ENCODE results near the gene HOXB2. TPM values are rescaled to one million over a fixed set of nuclear protein-coding genes. Genes with fewer than 3 reads are reported as not detected.

The HOXB2 gene
- total RNA-seq, 1 experiment from 2014 or later, result 0.31 TPM

DNA sequence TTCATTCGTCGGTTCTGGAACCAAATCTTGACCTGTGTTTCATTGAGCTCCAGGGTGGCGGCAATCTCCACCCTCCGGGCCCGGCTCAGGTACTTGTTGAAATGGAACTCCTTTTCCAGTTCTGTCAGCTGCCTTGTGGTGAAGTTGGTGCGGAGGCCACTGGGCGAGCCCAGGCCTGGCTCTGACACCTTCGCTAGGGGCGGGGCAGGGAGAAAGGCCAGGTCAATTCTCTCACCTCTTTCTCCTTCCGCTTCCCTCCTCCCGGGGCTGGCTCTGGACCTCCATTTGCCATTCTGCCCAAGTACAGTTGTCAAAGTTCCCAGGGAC, 15.3 kb downstream of the HOXB2 start:
- DNase-seq, result no peak
- Histone ChIP-seq H3K9me2 (ENCODE audit: insufficient read depth) (no peaks in the 10 kb centered on the region), H3K27me3 (ENCODE audit: insufficient read depth, low read depth) (no peaks in the 10 kb centered on the region), H4K20me1 (ENCODE audit: insufficient read depth) (no peaks in the 10 kb centered on the region), H3F3A (ENCODE audit: insufficient read depth, low read depth) (peaks cover 4% of the 10 kb centered on the region; the same call in 1 of the 2 replicates), H3K4me2 (no peak overlapping the region), H3K79me2 (ENCODE audit: low read depth) (no peaks in the 10 kb centered on the region), H3K36me3 (ENCODE audit: low read depth) (no peaks in the 10 kb centered on the region), H3K27ac (no peak overlapping the region), H3K9me3 (ENCODE audit: insufficient read depth, low read depth) (no peaks in the 10 kb centered on the region), H3K4me3 (no peak overlapping the region), H2AFZ (no peak overlapping the region), H3K4me1 (replicated peaks; ENCODE audit: insufficient read depth) (no peaks in the 10 kb centered on the region)
- BruUV-seq (replicated peaks), result no TSS peak
- POLR2A ChIA-PET (ENCODE audit: unreplicated experiment), result no interaction called here
- TF ChIP-seq EZH2 (IDR thresholded peaks at IDR 0.05; ENCODE audit: low read depth), result no peak
- TF ChIP-seq, protein P1, sequence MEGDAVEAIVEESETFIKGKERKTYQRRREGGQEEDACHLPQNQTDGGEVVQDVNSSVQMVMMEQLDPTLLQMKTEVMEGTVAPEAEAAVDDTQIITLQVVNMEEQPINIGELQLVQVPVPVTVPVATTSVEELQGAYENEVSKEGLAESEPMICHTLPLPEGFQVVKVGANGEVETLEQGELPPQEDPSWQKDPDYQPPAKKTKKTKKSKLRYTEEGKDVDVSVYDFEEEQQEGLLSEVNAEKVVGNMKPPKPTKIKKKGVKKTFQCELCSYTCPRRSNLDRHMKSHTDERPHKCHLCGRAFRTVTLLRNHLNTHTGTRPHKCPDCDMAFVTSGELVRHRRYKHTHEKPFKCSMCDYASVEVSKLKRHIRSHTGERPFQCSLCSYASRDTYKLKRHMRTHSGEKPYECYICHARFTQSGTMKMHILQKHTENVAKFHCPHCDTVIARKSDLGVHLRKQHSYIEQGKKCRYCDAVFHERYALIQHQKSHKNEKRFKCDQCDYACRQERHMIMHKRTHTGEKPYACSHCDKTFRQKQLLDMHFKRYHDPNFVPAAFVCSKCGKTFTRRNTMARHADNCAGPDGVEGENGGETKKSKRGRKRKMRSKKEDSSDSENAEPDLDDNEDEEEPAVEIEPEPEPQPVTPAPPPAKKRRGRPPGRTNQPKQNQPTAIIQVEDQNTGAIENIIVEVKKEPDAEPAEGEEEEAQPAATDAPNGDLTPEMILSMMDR (conservative IDR thresholded peaks at IDR 0.05), result no peak
- CTCF ChIA-PET, result no interaction called here
- intact Hi-C loops (cut with micrococcal nuclease; ENCODE audit: unreplicated experiment), result no loop called here

DNA sequence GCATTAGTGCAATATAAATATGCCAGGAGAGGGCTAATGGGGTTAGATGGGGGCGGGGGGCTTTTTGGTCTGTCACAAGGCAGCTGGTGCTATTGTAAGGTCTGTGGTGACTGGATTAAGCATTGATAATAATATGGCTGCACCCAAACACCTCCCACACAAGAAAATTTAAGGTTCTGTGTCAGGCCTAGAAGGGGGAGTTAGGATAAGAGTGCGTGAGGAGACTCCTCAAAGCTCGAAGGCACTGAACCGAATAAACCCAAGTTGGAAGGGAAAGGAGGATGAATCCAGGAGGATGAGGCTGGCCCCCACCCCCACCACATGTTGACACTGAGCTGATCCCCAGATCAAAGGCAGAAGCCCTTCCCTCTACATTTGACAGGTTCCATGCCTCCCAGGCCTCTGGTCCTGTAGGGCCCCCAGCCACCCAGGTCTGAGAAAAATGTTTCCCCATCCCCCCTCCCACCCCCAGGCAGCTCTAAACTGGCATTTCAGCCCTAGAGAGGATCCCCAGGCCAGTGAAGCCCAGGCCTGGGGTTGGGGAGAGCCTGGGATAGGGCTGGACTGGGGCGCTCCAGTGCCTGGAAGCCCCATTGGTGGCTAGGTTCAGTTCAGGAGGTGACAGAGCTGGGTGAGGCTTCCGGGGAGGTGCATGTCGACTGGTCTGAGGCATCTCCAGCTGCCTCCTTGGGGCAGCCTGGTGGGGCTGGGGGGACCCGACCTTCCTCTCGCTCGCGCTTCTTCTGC, 15.8 kb downstream of the HOXB2 start:
- H3K27ac ChIP-seq, result no peak overlapping the region
- BruUV-seq (replicated peaks), result no TSS peak
- H2AFZ ChIP-seq, result no peak overlapping the region
- H3K27me3 ChIP-seq (ENCODE audit: insufficient read depth, low read depth), result no peaks in the 10 kb centered on the region
- H4K20me1 ChIP-seq (ENCODE audit: insufficient read depth), result no peaks in the 10 kb centered on the region
- no peaks in the 10 kb centered on the region for H3K9me2 ChIP-seq (ENCODE audit: insufficient read depth)
- H3K4me3 ChIP-seq, result no peak overlapping the region
- no peaks in the 10 kb centered on the region for H3K4me1 ChIP-seq (replicated peaks; ENCODE audit: insufficient read depth)
- no peak for TF ChIP-seq EZH2 (IDR thresholded peaks at IDR 0.05; ENCODE audit: low read depth)
- TF ChIP-seq, protein P1 (conservative IDR thresholded peaks at IDR 0.05), result no peak
- H3F3A ChIP-seq (ENCODE audit: insufficient read depth, low read depth), result peaks cover 3% of the 10 kb centered on the region; the same call in 1 of the 2 replicates
- no peaks in the 10 kb centered on the region for H3K79me2 ChIP-seq (ENCODE audit: low read depth)
- DNase-seq, result no peak
- no peaks in the 10 kb centered on the region for H3K36me3 ChIP-seq (ENCODE audit: low read depth)
- H3K9me3 ChIP-seq (ENCODE audit: insufficient read depth, low read depth), result no peaks in the 10 kb centered on the region
- intact Hi-C loops (cut with micrococcal nuclease; ENCODE audit: unreplicated experiment), result no loop called here
- H3K4me2 ChIP-seq, result no peak overlapping the region
- ChIA-PET CTCF (no interaction called here), POLR2A (ENCODE audit: unreplicated experiment) (no interaction called here)

DNA sequence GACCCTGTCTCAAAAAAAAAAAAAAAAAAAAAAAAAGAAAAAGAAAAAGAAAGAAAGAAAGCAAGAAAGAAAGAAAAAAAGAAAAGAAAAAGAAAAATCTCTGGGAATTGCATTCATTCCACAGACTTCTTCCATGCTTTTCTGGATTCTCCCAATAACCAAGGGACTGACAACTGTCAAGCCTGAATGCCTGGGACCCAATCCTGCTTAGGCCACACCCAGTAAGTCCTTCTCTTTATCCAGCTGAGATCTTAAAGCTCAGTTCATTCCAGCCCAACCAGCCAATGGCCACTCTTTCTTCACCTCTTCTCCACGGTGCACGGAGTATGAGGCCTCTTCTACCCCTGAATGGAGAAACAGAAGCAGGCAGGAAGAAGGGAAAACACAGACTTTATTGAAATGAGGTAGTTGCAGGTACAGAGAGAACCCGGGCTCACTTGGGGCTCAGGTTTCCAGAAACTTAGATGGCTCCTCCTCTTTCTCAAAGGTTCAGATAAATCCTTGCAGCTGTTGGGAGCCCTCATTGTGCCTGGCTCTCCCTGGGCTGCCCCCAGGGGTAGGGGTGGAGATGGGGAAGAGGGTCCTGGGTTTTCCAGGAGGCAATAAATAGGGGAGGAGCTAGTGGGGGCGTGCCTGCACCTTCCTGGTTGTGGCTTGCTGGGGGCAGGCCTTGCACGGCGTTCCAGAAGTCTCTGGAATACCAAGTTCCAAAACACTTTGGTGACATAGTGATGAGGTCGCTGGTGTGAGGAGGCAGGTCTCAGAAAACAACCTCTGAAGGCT, 16.6 kb downstream of the HOXB2 start:
- ChIA-PET POLR2A (ENCODE audit: unreplicated experiment) (no interaction called here), CTCF (no interaction called here)
- Histone ChIP-seq H3K4me1 (replicated peaks; ENCODE audit: insufficient read depth) (no peaks in the 10 kb centered on the region), H3K4me3 (no peak overlapping the region), H3K27ac (no peak overlapping the region), H2AFZ (no peak overlapping the region), H3K27me3 (ENCODE audit: insufficient read depth, low read depth) (no peaks in the 10 kb centered on the region), H4K20me1 (ENCODE audit: insufficient read depth) (no peaks in the 10 kb centered on the region), H3F3A (ENCODE audit: insufficient read depth, low read depth) (no peaks in the 10 kb centered on the region), H3K9me2 (ENCODE audit: insufficient read depth) (no peaks in the 10 kb centered on the region), H3K4me2 (no peak overlapping the region), H3K36me3 (ENCODE audit: low read depth) (no peaks in the 10 kb centered on the region), H3K79me2 (ENCODE audit: low read depth) (no peaks in the 10 kb centered on the region), H3K9me3 (ENCODE audit: insufficient read depth, low read depth) (no peaks in the 10 kb centered on the region)
- no peak for DNase-seq
- intact Hi-C loops (cut with micrococcal nuclease; ENCODE audit: unreplicated experiment), result no loop called here
- BruUV-seq (replicated peaks), result no TSS peak
- no peak for TF ChIP-seq EZH2 (IDR thresholded peaks at IDR 0.05; ENCODE audit: low read depth)
- TF ChIP-seq, protein P1 (conservative IDR thresholded peaks at IDR 0.05), result no peak
